Suprapubic skin (tissue), 4 donors: Measurements from ENCODE around the gene MID1IP1. TPM values are rescaled to one million over a fixed set of nuclear protein-coding genes. Genes with fewer than 3 reads are reported as not detected.

Source experiments
- DNase-seq, 2 donors: peaks; one replicate each; pipeline ENCODE4 v3.0.0-alpha.2; 2019; ENCODE audit warnings: low spot score in 2 of 2
- H3K27ac ChIP-seq: fragments of 200-600 bp; sonication (generic); one replicate; pipeline ENCODE4 v1.5.1; 2019
- H3K27me3 ChIP-seq: fragments of 200-600 bp; sonication (generic); one replicate; pipeline ENCODE4 v1.5.1; 2019
- H3K36me3 ChIP-seq: fragments of 200-600 bp; sonication (generic); one replicate; pipeline ENCODE4 v1.5.1; 2019
- H3K4me1 ChIP-seq: fragments of 200-600 bp; sonication (generic); one replicate; pipeline ENCODE4 v1.5.1; 2019
- H3K4me3 ChIP-seq: fragments of 200-600 bp; sonication (generic); one replicate; pipeline ENCODE4 v1.5.1; 2019; ENCODE audit warnings: mild to moderate bottlenecking
- H3K9me3 ChIP-seq: fragments of 200-600 bp; sonication (generic); one replicate; pipeline ENCODE4 v1.5.1; 2019
- EP300 ChIP-seq: sonication (generic); formaldehyde crosslinking; IDR thresholded peaks from one replicate; pipeline ENCODE4 v1.6.1; 2017; ENCODE audit warnings: antibody characterized with exemption
- POLR2A ChIP-seq, 2 donors: fragments of 450-650 bp; IDR thresholded peaks; one replicate each; pipeline ENCODE4 v1.6.1; 2017; ENCODE audit warnings: antibody characterized with exemption in 2 of 2, mild to moderate bottlenecking in 2 of 2, moderate library complexity in 2 of 2
- POLR2AphosphoS5 ChIP-seq, 3 donors: sonication (generic); formaldehyde crosslinking; IDR thresholded peaks; one replicate each; pipeline ENCODE4 v1.6.1; 2017; ENCODE audit warnings: antibody characterized with exemption in 3 of 3
- WGBS: methylation state at CpG from one replicate; pipeline ENCODE4 v1.1.5; 2018; 5-methylcytosine and 5-hydroxymethylcytosine counted together
- total RNA-seq, 4 donors: library from RNA; depleted of rRNA; stranded (reverse); fragments of >200 nt; gene quantifications; one replicate each; pipeline ENCODE4 v1.1.0, GENCODE V29; 2016
- TF ChIP-seq, protein P1 (sequence below), 2 donors: fragments of 200-600 bp in 1 of 2; fragments of 450-650 bp in 1 of 2; sonication (generic) in 1 of 2; IDR thresholded peaks; one replicate each; pipeline ENCODE4 v1.5.1; 2016 to 2019; ENCODE audit warnings: antibody characterized with exemption in 2 of 2, mild to moderate bottlenecking in 1 of 2, moderate library complexity in 1 of 2

Gene MID1IP1
- total RNA-seq, 4 donors from 2014 or later = 25.9 to 57.1 (median 35.7) TPM

- Histone ChIP-seq H3K9me3 (no peaks in the 10 kb centered on the region), H3K27ac (no peak overlapping the region), H3K36me3 (no peaks in the 10 kb centered on the region), H3K4me3 (no peak overlapping the region), H3K4me1 (no peaks in the 10 kb centered on the region), H3K27me3 (no peaks in the 10 kb centered on the region)
- TF ChIP-seq, protein P1, sequence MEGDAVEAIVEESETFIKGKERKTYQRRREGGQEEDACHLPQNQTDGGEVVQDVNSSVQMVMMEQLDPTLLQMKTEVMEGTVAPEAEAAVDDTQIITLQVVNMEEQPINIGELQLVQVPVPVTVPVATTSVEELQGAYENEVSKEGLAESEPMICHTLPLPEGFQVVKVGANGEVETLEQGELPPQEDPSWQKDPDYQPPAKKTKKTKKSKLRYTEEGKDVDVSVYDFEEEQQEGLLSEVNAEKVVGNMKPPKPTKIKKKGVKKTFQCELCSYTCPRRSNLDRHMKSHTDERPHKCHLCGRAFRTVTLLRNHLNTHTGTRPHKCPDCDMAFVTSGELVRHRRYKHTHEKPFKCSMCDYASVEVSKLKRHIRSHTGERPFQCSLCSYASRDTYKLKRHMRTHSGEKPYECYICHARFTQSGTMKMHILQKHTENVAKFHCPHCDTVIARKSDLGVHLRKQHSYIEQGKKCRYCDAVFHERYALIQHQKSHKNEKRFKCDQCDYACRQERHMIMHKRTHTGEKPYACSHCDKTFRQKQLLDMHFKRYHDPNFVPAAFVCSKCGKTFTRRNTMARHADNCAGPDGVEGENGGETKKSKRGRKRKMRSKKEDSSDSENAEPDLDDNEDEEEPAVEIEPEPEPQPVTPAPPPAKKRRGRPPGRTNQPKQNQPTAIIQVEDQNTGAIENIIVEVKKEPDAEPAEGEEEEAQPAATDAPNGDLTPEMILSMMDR (IDR thresholded peaks at IDR 0.05) = no peak
- TF ChIP-seq POLR2AphosphoS5 (IDR thresholded peaks at IDR 0.05) (no peak), POLR2A (IDR thresholded peaks at IDR 0.05) (no peak), EP300 (no peak)
- WGBS = 80% methylated on average over 5 of the region's 5 CpGs
- no peak for DNase-seq
Measured at GRCh38 chrX:38799995-38800580, 1.2 kb upstream of the MID1IP1 start.

DNA sequence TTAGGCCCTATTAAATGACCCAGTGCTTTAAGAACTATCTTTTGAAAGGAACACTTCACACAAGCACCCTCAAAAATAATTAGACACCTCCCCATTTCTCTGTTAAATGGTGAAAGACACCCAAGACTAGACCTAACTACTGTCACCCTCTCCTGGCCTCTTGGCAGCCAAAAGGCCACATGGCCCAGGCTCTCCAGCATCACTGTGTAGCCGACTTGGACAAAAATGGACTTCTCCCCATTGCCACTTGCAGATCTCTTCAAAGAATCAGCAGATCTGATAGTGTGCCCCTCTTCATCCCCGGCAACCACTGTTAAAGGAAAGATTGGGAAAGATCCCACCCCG is 2.0 kb downstream of the MID1IP1 start:
- TF ChIP-seq POLR2AphosphoS5 (IDR thresholded peaks at IDR 0.05) = no peak
- TF ChIP-seq, protein P1 (IDR thresholded peaks at IDR 0.05) = no peak
- TF ChIP-seq POLR2A (IDR thresholded peaks at IDR 0.05) = no peak
- TF ChIP-seq EP300 = no peak
- H3K27me3 ChIP-seq = no peaks in the 10 kb centered on the region
- no peaks in the 10 kb centered on the region for H3K9me3 ChIP-seq
- DNase-seq = no peak
- peak overlapping the region; percentile 67 for H3K4me3 ChIP-seq
- no peaks in the 10 kb centered on the region for H3K36me3 ChIP-seq
- H3K27ac ChIP-seq = peak overlapping the region; percentile 94
- WGBS = 67% methylated on average over 2 of the region's 3 CpGs
- H3K4me1 ChIP-seq = no peaks in the 10 kb centered on the region

DNA sequence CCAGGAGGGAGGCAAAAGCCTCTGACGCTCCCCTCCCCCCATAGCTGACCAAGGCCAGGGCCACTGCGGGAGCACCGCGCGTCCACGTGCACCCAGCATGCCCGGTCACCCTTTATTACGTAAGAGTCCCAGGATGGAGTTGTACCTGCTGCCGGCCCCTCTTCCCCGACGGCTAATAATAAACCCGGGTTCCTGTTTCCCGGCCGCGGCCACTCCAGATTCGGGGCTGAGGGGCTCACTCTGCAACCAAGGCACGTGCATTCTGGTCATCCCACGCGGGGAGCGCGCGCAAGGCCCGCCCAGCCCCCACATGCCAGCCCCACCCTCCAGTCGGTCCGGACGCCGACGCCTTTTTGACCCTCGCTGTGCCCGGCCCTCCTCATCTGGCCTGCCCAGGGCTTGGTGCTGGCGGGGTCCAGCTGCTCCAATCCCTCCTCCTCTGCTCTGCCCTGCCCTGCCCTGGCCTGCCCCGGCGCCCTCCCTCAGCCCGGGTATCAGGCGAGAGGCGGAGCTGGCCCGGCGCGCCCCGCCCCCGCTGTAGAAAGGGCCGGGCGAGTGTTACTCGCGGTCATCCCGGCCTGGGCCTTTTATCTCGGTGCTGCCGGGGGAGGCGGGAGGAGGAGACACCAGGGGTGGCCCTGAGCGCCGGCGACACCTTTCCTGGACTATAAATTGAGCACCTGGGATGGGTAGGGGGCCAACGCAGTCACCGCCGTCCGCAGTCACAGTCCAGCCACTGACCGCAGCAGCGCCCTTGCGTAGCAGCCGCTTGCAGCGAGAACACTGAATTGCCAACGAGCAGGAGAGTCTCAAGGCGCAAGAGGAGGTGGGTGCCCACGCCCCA is 2.6 kb downstream of the MID1IP1 start:
- TF ChIP-seq POLR2A (IDR thresholded peaks at IDR 0.05) = peak in 1 of 2 donors; percentile 68
- TF ChIP-seq, protein P1 (IDR thresholded peaks at IDR 0.05) = no peak
- Histone ChIP-seq H3K27me3 (no peaks in the 10 kb centered on the region), H3K4me3 (peak overlapping the region; percentile 67), H3K4me1 (no peaks in the 10 kb centered on the region), H3K36me3 (no peaks in the 10 kb centered on the region), H3K27ac (peak overlapping the region; percentile 94), H3K9me3 (no peaks in the 10 kb centered on the region)
- peak; percentile 88 to 91 for DNase-seq
- WGBS = 22% methylated on average over 27 of the region's 64 CpGs

DNA sequence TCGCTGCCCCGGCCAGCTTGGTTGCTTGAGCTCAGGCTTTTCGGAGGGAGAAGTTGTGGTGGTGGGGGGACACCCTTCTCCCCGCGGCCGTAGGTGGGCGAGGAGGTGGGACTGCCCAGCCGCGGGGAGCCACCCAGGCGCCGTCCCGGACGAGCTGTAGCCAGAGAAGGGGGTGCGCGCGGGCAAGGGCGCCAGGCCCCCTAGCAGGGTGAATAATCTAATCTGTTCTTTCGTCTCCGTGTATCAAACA is 3.1 kb downstream of the MID1IP1 start:
- peak overlapping the region; percentile 94 for H3K27ac ChIP-seq
- DNase-seq = no peak

More for the DNA sequence above, 3.1 kb downstream of the MID1IP1 start:
- H3K27me3 ChIP-seq = no peaks in the 10 kb centered on the region
- H3K9me3 ChIP-seq = no peaks in the 10 kb centered on the region
- TF ChIP-seq POLR2AphosphoS5 (IDR thresholded peaks at IDR 0.05) (no peak), POLR2A (IDR thresholded peaks at IDR 0.05) (no peak)
- TF ChIP-seq, protein P1 (IDR thresholded peaks at IDR 0.05) = no peak
- no peaks in the 10 kb centered on the region for H3K4me1 ChIP-seq
- peak overlapping the region; percentile 67 for H3K4me3 ChIP-seq
- WGBS = 8% methylated on average over 14 of the region's 19 CpGs
- no peaks in the 10 kb centered on the region for H3K36me3 ChIP-seq
